HG03108 (cell line): Measurements from ENCODE around the gene MCM3.

ENCODE experiments used
- ATAC-seq: cut with Tn5 transposase; IDR thresholded peaks from one replicate; pipeline ENCODE4 v1.9.1; 2021; ENCODE audit warnings: moderate library complexity; ENCODE audit not compliant: unreplicated experiment

Gene MCM3

GRCh38 chr6:52284460-52285176 is at the start of gene MCM3:
MCM3 (minus strand) TSS chr6:52284742; CDS start chr6:52284674, 68 bp downstream.
- ATAC-seq: peak; percentile 97

- no peak for ATAC-seq
Measured at GRCh38 chr6:52333840-52334200, 49.3 kb upstream of the MCM3 start.

GRCh38 chr6:52331793-52332457 is 47.4 kb upstream of the MCM3 start:
- no peak for ATAC-seq

- no peak for ATAC-seq
Measured at GRCh38 chr6:52330470-52330869, 45.9 kb upstream of the MCM3 start.

GRCh38 chr6:52328729-52329128 is 44.2 kb upstream of the MCM3 start:
- no peak for ATAC-seq

GRCh38 chr6:52328303-52328662 is 43.7 kb upstream of the MCM3 start:
- no peak for ATAC-seq

- ATAC-seq: no peak
Measured at GRCh38 chr6:52326540-52327364, 42.2 kb upstream of the MCM3 start.

GRCh38 chr6:52325695-52326471 is 41.3 kb upstream of the MCM3 start:
- no peak for ATAC-seq

- ATAC-seq: no peak
Measured at GRCh38 chr6:52324189-52324588, 39.6 kb upstream of the MCM3 start.

GRCh38 chr6:52317841-52318581 is 33.5 kb upstream of the MCM3 start:
- ATAC-seq: peak; percentile 100

- ATAC-seq: no peak
Measured at GRCh38 chr6:52317211-52317610, 32.7 kb upstream of the MCM3 start.

GRCh38 chr6:52314752-52315151 is 30.2 kb upstream of the MCM3 start:
- ATAC-seq: no peak

- ATAC-seq: no peak
Measured at GRCh38 chr6:52312461-52312860, 27.9 kb upstream of the MCM3 start.

GRCh38 chr6:52310932-52311331 is 26.4 kb upstream of the MCM3 start:
- ATAC-seq: no peak

- ATAC-seq: no peak
Measured at GRCh38 chr6:52307900-52308372, 23.4 kb upstream of the MCM3 start.

- ATAC-seq: no peak
Measured at GRCh38 chr6:52306972-52307870, 22.7 kb upstream of the MCM3 start.

GRCh38 chr6:52305948-52306767 is 21.6 kb upstream of the MCM3 start:
- peak; percentile 69 for ATAC-seq

- no peak for ATAC-seq
Measured at GRCh38 chr6:52305411-52305810, 20.9 kb upstream of the MCM3 start.
